ENCODE data around the gene LY6G6D.

Gene LY6G6D

DNA sequence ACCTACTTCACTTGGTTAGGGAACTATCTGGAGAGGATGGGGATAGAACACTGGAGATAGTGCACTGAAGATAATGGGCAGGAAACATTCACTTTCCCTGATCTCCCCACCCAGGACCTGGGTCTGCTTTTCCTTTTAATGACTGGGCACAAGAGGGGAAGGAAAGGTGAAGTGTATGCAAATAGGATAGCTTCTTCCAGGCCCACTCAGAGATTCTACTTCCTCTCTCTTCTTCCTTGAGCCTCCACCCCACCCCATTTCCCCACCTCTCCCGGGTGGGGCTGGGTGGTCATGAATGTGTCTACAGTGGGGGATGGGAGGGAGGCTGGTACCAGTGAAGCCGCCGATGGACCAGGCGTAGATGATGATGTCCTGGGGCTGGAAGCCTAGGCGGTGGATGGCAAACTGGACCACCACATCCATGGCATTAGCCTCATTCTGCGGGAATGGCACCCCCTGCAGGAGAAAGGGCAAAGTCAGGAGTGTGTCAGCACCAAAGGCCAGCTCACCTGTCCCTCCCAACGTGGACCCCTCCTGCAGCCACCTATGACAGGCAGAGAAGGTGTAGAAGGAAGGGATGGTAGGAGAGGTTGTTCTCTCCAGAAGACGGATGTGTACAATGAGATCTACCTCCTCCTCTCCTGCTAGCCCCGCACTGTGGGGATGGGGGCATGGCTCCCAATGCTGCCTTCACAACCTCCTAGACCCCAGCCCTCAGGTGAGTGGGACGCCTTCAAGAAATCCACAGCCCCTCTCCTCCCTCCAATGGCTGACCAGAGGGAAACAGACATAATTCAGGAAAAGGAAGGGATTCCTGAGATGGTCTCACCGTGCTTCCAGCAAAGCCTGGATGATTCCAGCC is 25.7 kb upstream of the LY6G6D start (continued):
- no peak for TF ChIP-seq CSDC2 (CRISPR knock-in tag; IDR thresholded peaks at IDR 0.05)
- no peak for TF ChIP-seq OSR1 (CRISPR knock-in tag; IDR thresholded peaks at IDR 0.05)
- TF ChIP-seq ARNTL (CRISPR knock-in tag; IDR thresholded peaks at IDR 0.05; ENCODE audit: borderline replicate concordance, low read depth), result no peak
- TF ChIP-seq, protein P1, sequence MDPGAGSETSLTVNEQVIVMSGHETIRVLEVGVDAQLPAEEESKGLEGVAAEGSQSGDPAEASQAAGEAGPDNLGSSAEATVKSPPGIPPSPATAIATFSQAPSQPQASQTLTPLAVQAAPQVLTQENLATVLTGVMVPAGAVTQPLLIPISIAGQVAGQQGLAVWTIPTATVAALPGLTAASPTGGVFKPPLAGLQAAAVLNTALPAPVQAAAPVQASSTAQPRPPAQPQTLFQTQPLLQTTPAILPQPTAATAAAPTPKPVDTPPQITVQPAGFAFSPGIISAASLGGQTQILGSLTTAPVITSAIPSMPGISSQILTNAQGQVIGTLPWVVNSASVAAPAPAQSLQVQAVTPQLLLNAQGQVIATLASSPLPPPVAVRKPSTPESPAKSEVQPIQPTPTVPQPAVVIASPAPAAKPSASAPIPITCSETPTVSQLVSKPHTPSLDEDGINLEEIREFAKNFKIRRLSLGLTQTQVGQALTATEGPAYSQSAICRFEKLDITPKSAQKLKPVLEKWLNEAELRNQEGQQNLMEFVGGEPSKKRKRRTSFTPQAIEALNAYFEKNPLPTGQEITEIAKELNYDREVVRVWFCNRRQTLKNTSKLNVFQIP (CRISPR knock-in tag; IDR thresholded peaks at IDR 0.05; ENCODE audit: borderline replicate concordance, low read depth), result no peak
- no peak for TF ChIP-seq ISL1 (CRISPR knock-in tag; IDR thresholded peaks at IDR 0.05)
- TF ChIP-seq GLIS3 (CRISPR knock-in tag; IDR thresholded peaks at IDR 0.05), result no peak

DNA sequence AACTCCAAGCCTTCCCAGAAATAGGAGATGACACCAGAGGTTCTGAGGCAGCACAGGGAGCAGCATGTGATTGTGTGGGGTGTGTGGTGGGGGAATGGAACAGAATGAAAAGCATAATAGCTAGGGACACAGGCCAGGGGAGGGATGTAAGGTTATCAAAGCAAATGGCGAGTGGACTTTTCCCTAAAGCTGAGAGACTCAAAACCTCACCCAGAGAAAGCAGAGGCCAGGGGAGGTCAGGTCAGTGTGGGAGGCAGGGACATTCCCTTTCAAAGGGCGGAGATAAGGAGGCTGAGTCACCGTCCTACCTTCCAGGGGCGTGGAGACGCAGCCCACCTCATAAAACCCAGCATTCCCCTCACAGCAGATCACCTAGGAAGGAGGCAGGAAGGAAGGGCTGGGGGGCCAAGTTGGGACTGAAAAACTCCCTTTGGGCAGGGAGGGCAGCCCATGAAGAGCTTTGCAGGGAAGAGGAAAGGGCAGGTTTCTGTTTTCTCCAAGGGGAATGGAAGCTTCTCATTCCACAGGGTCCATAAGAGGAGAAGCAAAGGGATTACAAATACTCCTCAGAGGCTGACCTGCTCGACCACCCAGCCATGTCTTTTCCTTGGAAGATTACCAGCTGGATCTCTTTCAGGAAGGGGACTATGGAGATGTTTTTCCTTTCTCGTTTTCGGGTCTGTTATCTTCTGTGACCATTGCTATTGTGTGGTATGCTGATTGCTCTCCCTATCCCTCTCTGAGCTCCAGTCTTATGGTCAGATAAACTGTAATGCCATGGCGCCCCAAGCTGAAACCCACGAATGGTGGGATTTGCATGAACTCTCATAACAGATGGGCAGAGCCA is 24.7 kb upstream of the LY6G6D start:
- TF ChIP-seq CSDC2 (CRISPR knock-in tag; IDR thresholded peaks at IDR 0.05) (no peak), GLIS3 (CRISPR knock-in tag; IDR thresholded peaks at IDR 0.05) (no peak), TOX (CRISPR knock-in tag; IDR thresholded peaks at IDR 0.05; ENCODE audit: borderline replicate concordance) (no peak), ZC3H10 (CRISPR knock-in tag; IDR thresholded peaks at IDR 0.05) (no peak), ARNTL (CRISPR knock-in tag; IDR thresholded peaks at IDR 0.05; ENCODE audit: borderline replicate concordance, low read depth) (no peak), ZNF565 (CRISPR knock-in tag; conservative IDR thresholded peaks at IDR 0.05; ENCODE audit: low read depth) (no peak), SNAI2 (CRISPR knock-in tag; IDR thresholded peaks at IDR 0.05) (no peak), ESRRG (CRISPR knock-in tag; IDR thresholded peaks at IDR 0.05) (no peak)
- TF ChIP-seq, protein P2, sequence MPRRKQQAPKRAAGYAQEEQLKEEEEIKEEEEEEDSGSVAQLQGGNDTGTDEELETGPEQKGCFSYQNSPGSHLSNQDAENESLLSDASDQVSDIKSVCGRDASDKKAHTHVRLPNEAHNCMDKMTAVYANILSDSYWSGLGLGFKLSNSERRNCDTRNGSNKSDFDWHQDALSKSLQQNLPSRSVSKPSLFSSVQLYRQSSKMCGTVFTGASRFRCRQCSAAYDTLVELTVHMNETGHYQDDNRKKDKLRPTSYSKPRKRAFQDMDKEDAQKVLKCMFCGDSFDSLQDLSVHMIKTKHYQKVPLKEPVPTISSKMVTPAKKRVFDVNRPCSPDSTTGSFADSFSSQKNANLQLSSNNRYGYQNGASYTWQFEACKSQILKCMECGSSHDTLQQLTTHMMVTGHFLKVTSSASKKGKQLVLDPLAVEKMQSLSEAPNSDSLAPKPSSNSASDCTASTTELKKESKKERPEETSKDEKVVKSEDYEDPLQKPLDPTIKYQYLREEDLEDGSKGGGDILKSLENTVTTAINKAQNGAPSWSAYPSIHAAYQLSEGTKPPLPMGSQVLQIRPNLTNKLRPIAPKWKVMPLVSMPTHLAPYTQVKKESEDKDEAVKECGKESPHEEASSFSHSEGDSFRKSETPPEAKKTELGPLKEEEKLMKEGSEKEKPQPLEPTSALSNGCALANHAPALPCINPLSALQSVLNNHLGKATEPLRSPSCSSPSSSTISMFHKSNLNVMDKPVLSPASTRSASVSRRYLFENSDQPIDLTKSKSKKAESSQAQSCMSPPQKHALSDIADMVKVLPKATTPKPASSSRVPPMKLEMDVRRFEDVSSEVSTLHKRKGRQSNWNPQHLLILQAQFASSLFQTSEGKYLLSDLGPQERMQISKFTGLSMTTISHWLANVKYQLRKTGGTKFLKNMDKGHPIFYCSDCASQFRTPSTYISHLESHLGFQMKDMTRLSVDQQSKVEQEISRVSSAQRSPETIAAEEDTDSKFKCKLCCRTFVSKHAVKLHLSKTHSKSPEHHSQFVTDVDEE (CRISPR knock-in tag; IDR thresholded peaks at IDR 0.05), result no peak
- TF ChIP-seq, protein P3, sequence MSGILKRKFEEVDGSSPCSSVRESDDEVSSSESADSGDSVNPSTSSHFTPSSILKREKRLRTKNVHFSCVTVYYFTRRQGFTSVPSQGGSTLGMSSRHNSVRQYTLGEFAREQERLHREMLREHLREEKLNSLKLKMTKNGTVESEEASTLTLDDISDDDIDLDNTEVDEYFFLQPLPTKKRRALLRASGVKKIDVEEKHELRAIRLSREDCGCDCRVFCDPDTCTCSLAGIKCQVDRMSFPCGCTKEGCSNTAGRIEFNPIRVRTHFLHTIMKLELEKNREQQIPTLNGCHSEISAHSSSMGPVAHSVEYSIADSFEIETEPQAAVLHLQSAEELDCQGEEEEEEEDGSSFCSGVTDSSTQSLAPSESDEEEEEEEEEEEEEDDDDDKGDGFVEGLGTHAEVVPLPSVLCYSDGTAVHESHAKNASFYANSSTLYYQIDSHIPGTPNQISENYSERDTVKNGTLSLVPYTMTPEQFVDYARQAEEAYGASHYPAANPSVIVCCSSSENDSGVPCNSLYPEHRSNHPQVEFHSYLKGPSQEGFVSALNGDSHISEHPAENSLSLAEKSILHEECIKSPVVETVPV (CRISPR knock-in tag; IDR thresholded peaks at IDR 0.05), result no peak
- TF ChIP-seq, protein P4, sequence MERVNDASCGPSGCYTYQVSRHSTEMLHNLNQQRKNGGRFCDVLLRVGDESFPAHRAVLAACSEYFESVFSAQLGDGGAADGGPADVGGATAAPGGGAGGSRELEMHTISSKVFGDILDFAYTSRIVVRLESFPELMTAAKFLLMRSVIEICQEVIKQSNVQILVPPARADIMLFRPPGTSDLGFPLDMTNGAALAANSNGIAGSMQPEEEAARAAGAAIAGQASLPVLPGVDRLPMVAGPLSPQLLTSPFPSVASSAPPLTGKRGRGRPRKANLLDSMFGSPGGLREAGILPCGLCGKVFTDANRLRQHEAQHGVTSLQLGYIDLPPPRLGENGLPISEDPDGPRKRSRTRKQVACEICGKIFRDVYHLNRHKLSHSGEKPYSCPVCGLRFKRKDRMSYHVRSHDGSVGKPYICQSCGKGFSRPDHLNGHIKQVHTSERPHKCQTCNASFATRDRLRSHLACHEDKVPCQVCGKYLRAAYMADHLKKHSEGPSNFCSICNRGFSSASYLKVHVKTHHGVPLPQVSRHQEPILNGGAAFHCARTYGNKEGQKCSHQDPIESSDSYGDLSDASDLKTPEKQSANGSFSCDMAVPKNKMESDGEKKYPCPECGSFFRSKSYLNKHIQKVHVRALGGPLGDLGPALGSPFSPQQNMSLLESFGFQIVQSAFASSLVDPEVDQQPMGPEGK (CRISPR knock-in tag; IDR thresholded peaks at IDR 0.05; ENCODE audit: borderline replicate concordance), result no peak
- no peak for ATAC-seq

DNA sequence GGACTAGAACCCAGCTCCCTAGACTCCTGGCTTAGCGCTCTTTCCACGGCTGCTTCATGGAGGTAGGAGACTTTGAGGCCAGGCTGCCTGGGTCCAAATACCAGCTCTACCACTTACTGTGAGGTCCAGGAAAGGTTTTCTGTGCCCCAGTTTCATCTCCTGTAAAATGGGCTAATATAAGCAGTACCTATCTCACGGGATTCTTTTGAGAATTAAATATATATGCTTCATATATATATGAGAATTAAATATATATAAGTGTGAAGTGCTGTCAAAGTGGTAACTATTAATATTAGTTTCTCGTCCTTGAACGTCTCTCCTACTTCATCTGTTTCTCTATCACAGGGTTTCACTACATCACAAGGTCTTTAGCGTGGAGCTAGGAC is 24.1 kb upstream of the LY6G6D start:
- TF ChIP-seq ARNTL (CRISPR knock-in tag; IDR thresholded peaks at IDR 0.05; ENCODE audit: borderline replicate concordance, low read depth) (no peak), GLIS3 (CRISPR knock-in tag; IDR thresholded peaks at IDR 0.05) (no peak), BACH2 (CRISPR knock-in tag; IDR thresholded peaks at IDR 0.05; ENCODE audit: borderline replicate concordance) (no peak), RARB (CRISPR knock-in tag; IDR thresholded peaks at IDR 0.05) (no peak), ZNF8 (CRISPR knock-in tag; IDR thresholded peaks at IDR 0.05) (no peak), ISL1 (CRISPR knock-in tag; IDR thresholded peaks at IDR 0.05) (no peak)
- TF ChIP-seq, protein P3 (CRISPR knock-in tag; IDR thresholded peaks at IDR 0.05), result no peak
- TF ChIP-seq, protein P5, sequence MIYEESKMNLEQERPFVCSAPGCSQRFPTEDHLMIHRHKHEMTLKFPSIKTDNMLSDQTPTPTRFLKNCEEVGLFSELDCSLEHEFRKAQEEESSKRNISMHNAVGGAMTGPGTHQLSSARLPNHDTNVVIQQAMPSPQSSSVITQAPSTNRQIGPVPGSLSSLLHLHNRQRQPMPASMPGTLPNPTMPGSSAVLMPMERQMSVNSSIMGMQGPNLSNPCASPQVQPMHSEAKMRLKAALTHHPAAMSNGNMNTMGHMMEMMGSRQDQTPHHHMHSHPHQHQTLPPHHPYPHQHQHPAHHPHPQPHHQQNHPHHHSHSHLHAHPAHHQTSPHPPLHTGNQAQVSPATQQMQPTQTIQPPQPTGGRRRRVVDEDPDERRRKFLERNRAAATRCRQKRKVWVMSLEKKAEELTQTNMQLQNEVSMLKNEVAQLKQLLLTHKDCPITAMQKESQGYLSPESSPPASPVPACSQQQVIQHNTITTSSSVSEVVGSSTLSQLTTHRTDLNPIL (CRISPR knock-in tag; IDR thresholded peaks at IDR 0.05; ENCODE audit: low read depth), result no peak
- TF ChIP-seq, protein P1 (CRISPR knock-in tag; IDR thresholded peaks at IDR 0.05; ENCODE audit: borderline replicate concordance, low read depth), result no peak
- ATAC-seq, result no peak
